Glutamatergic neuron (in vitro differentiated cells): Measurements from ENCODE around the gene MGAT4D. TPM values are rescaled to one million over a fixed set of nuclear protein-coding genes. Genes with fewer than 3 reads are reported as not detected.
A peak's percentile ranks its signal among the peaks of the same experiment; 100 is the strongest.
"Not testable (repeated sequence)": the region's sequence is repeated elsewhere in the genome, so short reads cannot be mapped to it uniquely, and the experiment has no call there.

Experiments
- DNase-seq: peaks from one replicate; pipeline ENCODE4 v3.0.0; 2022
- H3K27ac Mint-ChIP-seq: one replicate; pipeline ENCODE4 v1.8.0; 2020; ENCODE audit warnings: mild to moderate bottlenecking, mixed read lengths, inconsistent platforms; ENCODE audit not compliant: unreplicated experiment
- H3K27me3 Mint-ChIP-seq: one replicate; pipeline ENCODE4 v1.8.0; 2020; ENCODE audit warnings: mild to moderate bottlenecking, moderate library complexity, mixed read lengths, inconsistent platforms; ENCODE audit not compliant: unreplicated experiment
- H3K36me3 Mint-ChIP-seq: one replicate; pipeline ENCODE4 v1.8.0; 2020; ENCODE audit warnings: mild to moderate bottlenecking, mixed read lengths, inconsistent platforms; ENCODE audit not compliant: unreplicated experiment
- H3K4me1 Mint-ChIP-seq: one replicate; pipeline ENCODE4 v1.8.0; 2020; ENCODE audit warnings: mild to moderate bottlenecking, low read depth, mixed read lengths, inconsistent platforms; ENCODE audit not compliant: unreplicated experiment
- H3K4me3 Mint-ChIP-seq: one replicate; pipeline ENCODE4 v1.8.0; 2020; ENCODE audit warnings: mild to moderate bottlenecking, mixed read lengths, inconsistent platforms; ENCODE audit not compliant: unreplicated experiment
- H3K9me3 Mint-ChIP-seq: one replicate; pipeline ENCODE4 v1.8.0; 2020; ENCODE audit warnings: mild to moderate bottlenecking, moderate library complexity, mixed read lengths, inconsistent platforms; ENCODE audit not compliant: unreplicated experiment
- total RNA-seq: library from RNA; stranded (reverse); fragmentation: NEBNext Ultra II Directional; extraction: Animal tissue kit (Norgen Biotek cat#: 25700); gene quantifications from one replicate; pipeline ENCODE4 v1.2.1, GENCODE V29; 2021; ENCODE audit not compliant: unreplicated experiment
- TF ChIP-seq, protein P1 (sequence below): fragments of 200-600 bp; sonication (generic); IDR thresholded peaks from one replicate; pipeline ENCODE4 v1.5.0; 2021; ENCODE audit not compliant: partially characterized antibody, unreplicated experiment

Gene MGAT4D
- total RNA-seq, 1 donor from 2014 or later, result not detected

DNA sequence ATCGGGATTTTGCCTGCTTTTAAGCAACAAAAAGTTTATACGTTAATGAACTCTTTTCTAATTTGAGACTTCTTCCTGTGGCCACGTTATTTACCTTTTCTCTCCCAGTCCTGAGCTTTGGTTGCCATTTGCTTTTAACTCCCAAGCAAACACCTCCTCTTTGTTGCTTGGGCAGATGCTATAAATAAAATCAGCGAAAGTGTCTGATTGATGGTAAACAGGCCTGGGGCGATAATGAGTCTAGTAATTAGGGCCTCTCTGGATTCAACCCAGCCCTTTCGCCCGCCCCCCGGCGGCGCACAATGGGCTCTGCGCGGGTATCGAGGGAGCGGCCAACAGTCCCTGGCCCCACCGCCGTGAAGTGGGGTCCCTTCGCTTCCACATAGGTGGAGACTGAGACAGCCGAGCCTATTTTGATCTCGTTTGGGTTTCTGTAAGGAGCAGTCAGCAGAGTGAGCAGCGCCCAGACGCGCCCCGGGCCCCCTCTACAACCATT lies 71.4 kb downstream of the MGAT4D start:
- Mint-ChIP-seq H3K9me3 (peaks cover 5% of the 10 kb centered on the region), H3K27me3 (no peaks in the 10 kb centered on the region), H3K36me3 (no peaks in the 10 kb centered on the region), H3K27ac (peak overlapping the region; percentile 96), H3K4me3 (peak overlapping the region; percentile 90), H3K4me1 (peaks cover 3% of the 10 kb centered on the region)
- TF ChIP-seq, protein P1, sequence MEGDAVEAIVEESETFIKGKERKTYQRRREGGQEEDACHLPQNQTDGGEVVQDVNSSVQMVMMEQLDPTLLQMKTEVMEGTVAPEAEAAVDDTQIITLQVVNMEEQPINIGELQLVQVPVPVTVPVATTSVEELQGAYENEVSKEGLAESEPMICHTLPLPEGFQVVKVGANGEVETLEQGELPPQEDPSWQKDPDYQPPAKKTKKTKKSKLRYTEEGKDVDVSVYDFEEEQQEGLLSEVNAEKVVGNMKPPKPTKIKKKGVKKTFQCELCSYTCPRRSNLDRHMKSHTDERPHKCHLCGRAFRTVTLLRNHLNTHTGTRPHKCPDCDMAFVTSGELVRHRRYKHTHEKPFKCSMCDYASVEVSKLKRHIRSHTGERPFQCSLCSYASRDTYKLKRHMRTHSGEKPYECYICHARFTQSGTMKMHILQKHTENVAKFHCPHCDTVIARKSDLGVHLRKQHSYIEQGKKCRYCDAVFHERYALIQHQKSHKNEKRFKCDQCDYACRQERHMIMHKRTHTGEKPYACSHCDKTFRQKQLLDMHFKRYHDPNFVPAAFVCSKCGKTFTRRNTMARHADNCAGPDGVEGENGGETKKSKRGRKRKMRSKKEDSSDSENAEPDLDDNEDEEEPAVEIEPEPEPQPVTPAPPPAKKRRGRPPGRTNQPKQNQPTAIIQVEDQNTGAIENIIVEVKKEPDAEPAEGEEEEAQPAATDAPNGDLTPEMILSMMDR, result no peak
- DNase-seq, result peak; percentile 70

GRCh38 chr4:140423106-140423505 lies 75.0 kb downstream of the MGAT4D start:
- peaks cover 3% of the 10 kb centered on the region for H3K4me1 Mint-ChIP-seq
- DNase-seq, result no peak
- no peak overlapping the region for H3K27ac Mint-ChIP-seq
- H3K36me3 Mint-ChIP-seq, result no peaks in the 10 kb centered on the region
- TF ChIP-seq, protein P1, result no peak
- H3K9me3 Mint-ChIP-seq, result peaks cover 5% of the 10 kb centered on the region
- H3K4me3 Mint-ChIP-seq, result no peak overlapping the region
- H3K27me3 Mint-ChIP-seq, result no peaks in the 10 kb centered on the region

DNA sequence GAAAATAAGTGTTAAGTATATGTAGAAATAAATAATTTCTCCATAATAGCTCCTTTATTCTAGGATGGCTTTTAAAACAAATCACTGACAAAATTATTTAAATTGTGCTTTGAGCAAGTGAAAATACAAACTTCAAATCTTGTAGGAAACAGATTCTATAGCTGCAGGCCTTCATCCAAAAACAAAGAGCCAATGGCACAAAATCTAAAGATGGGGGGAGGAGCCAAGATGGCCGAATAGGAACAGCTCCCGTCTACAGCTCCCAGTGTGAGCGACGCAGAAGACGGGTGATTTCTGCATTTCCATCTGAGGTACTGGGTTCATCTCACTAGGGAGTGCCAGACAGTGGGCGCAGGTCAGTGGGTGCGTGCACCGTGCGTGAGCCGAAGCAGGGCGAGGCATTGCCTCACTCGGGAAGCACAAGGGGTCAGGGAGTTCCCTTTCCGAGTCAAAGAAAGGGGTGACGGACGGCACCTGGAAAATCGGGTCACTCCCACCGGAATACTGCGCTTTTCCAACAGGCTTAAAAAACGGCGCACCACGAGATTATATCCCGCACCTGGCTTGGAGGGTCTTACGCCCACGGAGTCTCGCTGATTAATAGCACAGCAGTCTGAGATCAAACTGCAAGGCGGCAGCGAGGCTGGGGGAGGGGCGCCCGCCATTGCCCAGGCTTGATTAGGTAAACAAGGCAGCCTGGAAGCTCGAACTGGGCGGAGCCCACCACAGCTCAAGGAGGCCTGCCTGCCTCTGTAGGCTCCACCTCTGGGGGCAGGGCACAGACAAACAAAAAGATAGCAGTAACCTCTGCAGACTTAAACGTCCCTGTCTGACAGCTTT lies 84.7 kb downstream of the MGAT4D start:
- H3K27me3 Mint-ChIP-seq, H3K4me3 Mint-ChIP-seq, H3K36me3 Mint-ChIP-seq, H3K27ac Mint-ChIP-seq, H3K9me3 Mint-ChIP-seq, DNase-seq, H3K4me1 Mint-ChIP-seq: not testable (repeated sequence)

DNA sequence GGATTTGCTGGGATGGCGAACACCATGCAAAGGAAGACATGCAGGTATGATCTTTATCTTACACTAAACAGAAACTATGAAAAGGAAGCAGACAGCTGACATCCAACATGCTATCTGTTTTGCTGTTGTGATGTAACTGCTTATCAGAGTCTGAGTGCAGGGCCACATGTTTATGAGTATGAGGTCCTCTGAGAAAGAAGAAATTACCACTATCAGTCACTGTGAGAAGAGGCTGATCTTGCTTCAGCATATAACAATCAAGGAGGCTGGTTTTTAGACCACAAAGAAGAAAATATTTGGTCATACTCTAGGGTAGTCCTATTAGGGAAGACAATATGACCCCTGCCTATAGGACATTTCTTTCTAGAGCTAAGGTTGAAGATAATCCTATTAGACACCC lies 89.1 kb downstream of the MGAT4D start:
- Mint-ChIP-seq H3K36me3 (no peaks in the 10 kb centered on the region), H3K4me3 (no peak overlapping the region), H3K27ac (no peak overlapping the region), H3K4me1 (no peaks in the 10 kb centered on the region), H3K9me3 (no peaks in the 10 kb centered on the region), H3K27me3 (no peaks in the 10 kb centered on the region)
- no peak for DNase-seq
- TF ChIP-seq, protein P1, result no peak

GRCh38 chr4:140406292-140406691 lies 91.8 kb downstream of the MGAT4D start:
- Mint-ChIP-seq H3K9me3 (no peaks in the 10 kb centered on the region), H3K27me3 (no peaks in the 10 kb centered on the region), H3K4me1 (no peaks in the 10 kb centered on the region), H3K36me3 (no peaks in the 10 kb centered on the region), H3K27ac (no peak overlapping the region), H3K4me3 (no peak overlapping the region)
- TF ChIP-seq, protein P1, result no peak
- no peak for DNase-seq
